AG08395 (cell line): ENCODE measurements around the gene OR2T2.
"Not testable (repeated sequence)": the region's sequence is repeated elsewhere in the genome, so short reads cannot be mapped to it uniquely, and the experiment has no call there.

Experiments
- DNase-seq: peaks from one replicate; pipeline ENCODE4 v3.0.0; 2012; ENCODE audit warnings: mixed read lengths, low spot score

Gene OR2T2

DNA sequence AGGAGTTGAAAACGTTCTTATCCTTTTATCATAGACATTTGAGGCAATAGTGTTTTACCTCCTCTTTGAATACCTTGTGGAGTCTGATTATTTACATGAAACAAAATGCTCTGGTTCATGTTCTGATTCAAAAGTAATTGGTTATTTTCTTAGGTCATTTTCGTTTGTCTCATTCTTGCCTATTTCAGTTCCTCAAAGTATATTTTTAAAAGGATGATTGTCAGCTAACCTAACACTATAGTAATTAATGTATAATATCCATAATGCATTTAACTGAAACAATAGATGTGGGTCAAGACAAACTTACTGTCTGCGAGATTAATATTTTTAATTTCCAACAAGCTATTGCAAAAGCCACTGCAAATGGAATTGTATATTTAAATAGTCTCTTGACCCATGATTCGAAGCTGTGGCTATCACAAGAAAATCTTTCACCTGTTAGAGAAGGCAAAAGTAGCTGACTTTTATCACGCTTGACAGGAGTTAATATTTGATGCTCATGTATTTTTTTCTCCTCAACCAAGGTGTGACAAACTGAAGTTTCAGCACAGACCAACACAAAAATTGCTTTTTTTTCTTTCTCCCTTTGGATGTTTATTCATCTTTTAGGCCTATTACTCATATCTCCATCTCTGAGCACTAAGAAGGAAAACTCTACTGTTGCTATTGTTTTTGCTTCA, 5.2 kb downstream of the OR2T2 start:
- DNase-seq: not testable (repeated sequence)

DNA sequence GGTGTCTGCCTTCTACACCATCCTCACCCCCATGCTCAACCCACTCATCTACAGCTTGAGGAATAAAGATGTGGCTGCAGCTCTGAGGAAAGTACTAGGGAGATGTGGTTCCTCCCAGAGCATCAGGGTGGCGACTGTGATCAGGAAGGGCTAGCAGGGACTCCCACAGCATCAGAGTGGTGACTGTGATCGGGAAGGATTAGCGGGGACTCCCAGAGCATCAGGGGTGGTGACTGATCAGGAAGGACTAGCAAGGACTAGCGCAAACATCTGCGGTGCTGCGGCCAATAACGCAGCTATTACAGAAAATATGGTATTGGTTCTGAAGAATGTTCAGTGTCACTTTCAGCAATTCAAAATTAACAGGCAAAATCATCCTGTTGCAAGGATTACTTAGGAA, 8.2 kb downstream of the OR2T2 start:
- DNase-seq: not testable (repeated sequence)

DNA sequence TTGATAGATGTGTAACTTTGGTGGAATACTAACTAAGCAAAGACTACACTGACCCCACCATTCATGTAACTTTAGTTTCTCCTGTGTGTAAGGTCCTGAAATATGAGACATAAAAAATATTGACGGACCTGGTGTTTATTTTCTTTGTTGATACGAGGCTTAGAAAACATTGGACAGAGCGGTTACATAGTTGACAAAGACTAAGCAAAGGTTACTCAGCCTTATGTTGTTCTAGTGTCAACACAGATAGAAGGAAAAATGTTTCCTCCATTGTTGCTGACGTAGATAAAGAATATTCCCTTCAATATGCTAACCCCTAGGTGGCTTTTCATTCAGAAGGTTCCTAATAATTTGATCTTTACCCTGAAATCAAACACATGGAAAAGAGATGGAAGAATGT, 9.6 kb downstream of the OR2T2 start:
- not testable (repeated sequence) for DNase-seq

DNA sequence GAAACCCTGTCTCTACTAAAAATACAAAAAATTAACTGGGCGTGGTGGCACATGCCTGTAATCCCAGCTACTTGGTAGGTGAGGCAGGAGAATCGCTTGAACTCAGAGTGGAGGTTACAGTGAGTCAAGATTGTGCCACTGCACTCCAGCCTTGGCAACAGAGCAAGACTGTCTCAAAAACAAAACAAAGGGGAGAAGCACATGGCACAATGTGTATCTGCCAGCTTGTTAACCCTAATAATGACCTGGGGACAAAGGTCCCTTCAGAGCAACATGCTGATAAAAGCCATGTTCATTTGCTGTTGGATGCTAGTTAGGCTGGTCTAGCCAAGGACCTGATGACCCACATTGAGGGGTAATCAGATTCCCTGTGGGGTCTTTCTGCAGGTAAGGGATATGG, 11.2 kb downstream of the OR2T2 start:
- not testable (repeated sequence) for DNase-seq

DNA sequence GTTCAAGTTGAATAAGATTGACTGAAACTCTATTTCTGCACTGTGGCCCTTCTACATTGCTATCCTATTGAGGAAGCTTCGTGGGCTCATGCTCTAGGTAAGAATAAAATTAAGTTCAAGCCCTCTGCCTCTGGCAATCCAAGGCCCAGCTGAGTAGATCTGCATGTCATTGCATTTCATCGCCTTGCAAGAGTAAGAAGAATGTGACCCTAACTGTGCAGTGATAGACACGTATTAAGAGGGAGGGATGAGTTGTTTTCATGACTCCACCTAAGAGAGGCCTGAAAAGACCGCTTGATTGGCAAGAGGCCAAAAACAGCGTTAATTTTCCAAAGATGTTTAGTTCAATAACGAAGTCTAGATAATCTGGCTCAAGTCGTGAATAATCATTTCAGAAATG, 13.7 kb downstream of the OR2T2 start:
- not testable (repeated sequence) for DNase-seq

DNA sequence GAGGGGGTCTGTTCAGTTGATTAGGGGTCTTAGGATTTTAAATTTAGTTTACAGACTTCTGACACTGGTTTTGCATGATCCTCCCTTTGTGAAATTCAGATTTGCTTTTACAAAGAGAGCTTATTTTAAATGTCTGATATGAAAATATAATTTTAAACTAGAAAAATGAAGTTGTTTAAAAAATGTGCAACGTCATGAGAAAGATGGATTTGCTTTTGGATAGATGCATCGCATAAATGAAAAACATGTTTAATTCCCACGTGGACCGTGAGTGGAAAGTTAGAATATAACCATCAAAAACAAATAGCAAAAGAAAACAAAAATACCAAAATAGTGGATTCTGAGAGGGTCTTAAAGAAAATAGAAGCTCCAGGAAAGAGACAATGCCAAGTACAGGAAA, 25.7 kb downstream of the OR2T2 start:
- no peak for DNase-seq

DNA sequence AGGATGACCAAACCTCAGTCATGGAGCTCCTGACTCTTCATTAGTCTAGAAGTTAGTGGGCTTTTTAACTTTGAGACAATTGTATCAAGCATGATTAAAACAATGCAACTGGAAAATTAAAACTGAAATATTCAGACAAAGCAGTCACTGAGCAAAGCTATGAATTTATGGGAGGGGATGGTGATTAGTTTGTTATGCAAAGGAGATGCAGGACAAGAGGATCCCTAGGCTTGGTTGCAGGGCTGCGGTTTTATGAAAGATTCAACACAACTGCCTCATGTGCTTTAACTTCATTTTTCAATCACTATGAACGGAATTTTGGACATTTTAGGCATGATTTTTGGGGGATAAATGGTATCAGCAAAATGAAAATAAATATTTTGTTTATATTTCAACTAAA, 26.7 kb downstream of the OR2T2 start:
- not testable (repeated sequence) for DNase-seq

DNA sequence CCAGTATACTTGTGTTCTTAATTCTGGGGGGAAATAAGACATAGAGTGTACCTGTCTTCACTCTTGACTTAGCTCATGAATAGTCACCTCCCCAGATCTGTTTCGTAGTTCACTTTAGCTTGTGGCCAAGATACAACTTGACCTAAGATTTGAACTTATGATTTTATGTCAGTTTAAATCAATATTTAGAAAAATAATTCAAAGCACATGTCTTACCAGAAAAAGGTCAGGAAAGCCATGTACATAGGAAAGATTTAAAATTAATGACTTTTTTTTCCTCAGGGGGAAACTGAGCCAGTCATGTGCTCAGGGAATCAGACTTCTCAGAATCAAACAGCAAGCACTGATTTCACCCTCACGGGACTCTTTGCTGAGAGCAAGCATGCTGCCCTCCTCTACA, 27.6 kb downstream of the OR2T2 start, which contains the start of gene OR2T3:
OR2T3 (plus strand) TSS at position 301 of the 400 bp plus-strand sequence; CDS start at position 301, 0 bp downstream.
- not testable (repeated sequence) for DNase-seq

DNA sequence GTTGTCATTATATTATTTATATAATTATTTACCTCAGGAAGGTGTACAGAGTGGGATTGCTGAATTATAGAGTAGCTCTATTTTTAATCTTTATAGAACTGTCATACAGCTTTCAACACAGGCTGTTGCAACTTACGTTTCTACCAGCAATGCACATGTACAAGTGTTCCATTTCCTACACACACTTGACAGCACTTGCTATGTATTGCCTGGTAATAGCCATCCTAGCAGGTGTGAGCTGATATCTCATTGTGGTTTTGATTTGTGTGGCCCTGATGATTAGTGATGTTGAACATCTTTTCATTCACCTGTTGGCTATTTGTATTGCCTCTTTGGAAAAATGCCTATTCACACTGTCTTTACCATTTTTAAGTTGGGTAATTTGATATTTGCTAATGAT, 30.2 kb downstream of the OR2T2 start:
- DNase-seq: not testable (repeated sequence)

DNA sequence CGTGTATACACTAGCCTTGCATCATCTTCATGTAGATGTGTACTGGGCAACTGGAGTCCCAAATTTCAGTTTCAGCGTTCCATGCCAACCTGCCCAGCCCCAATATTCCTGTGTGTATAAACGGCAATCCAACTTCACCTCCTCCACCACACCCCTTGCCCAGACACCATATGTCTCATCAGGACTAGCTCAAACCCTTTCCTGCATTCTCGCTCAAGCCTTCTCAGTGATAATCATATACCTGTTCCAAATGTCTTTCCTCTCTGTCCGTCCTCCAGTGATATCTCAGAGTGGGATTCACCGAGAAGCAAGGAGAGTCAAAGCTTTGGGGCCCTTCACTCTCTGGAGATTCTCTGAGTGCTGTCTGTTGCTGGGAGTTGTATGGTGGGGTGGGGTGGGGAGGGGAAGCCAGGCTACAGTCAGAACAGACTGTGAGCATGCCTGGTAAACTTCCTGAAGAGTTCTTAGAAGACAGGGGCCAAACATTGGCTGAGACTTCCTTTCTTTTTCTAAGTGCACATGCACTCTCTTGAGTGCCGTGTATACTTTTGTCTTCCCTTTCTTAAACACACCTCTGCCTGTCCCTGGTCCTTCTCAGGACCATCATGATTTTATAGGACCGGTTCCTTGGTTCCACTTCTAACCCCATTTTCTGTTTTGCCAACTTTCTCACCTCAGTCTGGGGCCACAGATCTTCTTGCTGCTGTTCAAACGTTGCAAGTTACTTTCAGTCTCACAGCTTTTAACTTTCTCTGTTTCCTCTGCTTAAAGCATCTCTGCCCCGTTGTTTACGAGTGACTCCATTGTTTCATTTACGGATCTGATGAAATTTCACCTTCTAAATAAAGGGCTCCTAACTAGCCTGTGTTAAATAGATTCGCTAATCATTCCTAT, 36.5 kb downstream of the OR2T2 start:
- DNase-seq: not testable (repeated sequence)

DNA sequence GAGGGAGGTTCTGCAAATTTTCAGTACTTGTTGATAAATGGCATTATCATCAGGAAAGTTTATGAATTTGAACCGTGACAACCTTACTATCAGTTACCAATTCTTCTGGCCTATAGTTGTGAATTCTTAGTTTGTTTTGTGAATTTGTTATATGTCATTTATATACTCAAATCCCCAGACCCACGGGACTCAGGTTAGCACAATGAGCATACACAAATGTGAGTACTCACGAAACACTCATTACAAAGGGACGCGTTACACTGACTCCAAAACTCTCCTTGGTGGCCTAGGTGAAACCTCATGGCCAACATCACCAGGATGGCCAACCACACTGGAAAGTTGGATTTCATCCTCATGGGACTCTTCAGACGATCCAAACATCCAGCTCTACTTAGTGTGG, 42.9 kb downstream of the OR2T2 start, which contains the start of gene OR2T5:
OR2T5 (plus strand) TSS at position 301 of the 400 bp plus-strand sequence; CDS start at position 301, 0 bp downstream.
- DNase-seq: not testable (repeated sequence)

DNA sequence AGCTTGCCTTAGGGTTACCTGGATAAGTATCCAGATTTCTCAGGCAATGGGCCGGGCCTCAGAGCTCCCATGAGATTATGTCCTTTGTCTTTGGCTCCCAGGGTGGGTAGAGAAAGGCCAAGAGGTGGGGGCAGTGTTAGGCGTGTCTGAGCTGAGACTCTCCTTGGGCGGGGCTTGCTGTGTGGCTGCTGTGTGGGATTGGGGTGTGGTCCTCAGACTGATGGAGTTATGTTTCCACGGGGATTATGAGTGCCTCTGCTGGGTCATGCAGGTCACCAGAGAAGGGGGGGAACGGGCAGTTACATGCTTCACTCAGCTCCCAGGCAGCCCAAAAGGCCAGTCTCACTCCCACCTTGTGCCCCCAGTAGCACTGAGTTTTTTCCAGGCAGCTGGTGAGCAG, 51.2 kb downstream of the OR2T2 start:
- DNase-seq: not testable (repeated sequence)

DNA sequence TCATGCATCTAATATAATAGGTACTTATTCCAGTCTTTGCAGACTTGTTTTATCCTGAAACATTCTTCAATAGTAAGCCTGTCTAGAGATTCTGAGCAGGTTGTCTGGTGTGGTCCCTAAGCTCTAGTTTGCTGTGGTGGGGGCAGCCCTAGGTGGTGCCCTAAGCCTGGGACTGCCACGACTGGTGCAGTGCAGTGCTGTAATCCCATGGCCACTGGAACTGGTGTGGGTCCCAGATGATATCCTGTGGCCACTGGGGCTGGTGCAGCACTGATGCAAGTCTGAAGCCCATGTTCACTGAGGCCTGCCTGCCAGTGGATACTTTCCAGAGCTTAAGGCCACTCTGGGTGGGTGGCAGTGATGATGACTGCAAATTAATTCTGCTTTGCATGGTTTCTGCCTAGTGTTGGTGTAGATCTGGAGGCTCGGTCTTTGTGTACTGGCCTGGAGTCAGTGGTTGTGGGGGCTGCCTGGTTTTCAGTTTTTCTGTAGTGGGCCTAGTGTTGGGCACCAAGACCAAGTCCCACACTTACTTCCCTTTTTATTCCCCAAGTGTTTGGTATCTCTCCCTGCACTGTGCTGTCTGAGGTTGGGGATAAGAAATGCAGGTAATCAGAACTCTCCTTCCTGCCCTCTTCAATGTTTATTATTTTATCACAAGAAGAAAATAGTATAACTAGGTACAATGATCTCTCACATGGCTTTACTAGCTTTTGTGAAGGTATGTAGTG, 55.0 kb downstream of the OR2T2 start:
- DNase-seq: not testable (repeated sequence)
